HFF-Myc (cell line): ENCODE data around the gene GPC5.
"Not testable (repeated sequence)": the region's sequence is repeated elsewhere in the genome, so short reads cannot be mapped to it uniquely, and the experiment has no call there.

Source experiments
- DNase-seq: peaks from one replicate; pipeline ENCODE4 v3.0.0-alpha.2; 2011; ENCODE audit warnings: low read depth; ENCODE audit errors: extremely low read depth
- H3K4me3 ChIP-seq: replicated peaks from 2 replicates; pipeline ENCODE4 v1.5.1; 2011; ENCODE audit warnings: low read depth, mild to moderate bottlenecking, control low read depth, low read length
- CTCF ChIP-seq: IDR thresholded peaks from 2 replicates; pipeline ENCODE4 v1.5.1; 2012; ENCODE audit warnings: mild to moderate bottlenecking, low read depth, low read length, control low read depth; ENCODE audit errors: missing control alignments

GPC5 gene

GRCh38 chr13:92894447-92894846, 1496.0 kb downstream of the GPC5 start:
- no peak for TF ChIP-seq CTCF
- no peak for DNase-seq
- H3K4me3 ChIP-seq = no peak overlapping the region

- TF ChIP-seq CTCF = no peak
- DNase-seq = no peak
- H3K4me3 ChIP-seq = no peak overlapping the region
Measured at GRCh38 chr13:92896842-92897241, 1498.4 kb downstream of the GPC5 start.

GRCh38 chr13:92898946-92899345, 1500.5 kb downstream of the GPC5 start:
- not testable (repeated sequence) for H3K4me3 ChIP-seq, DNase-seq

- no peak for DNase-seq
- no peak overlapping the region for H3K4me3 ChIP-seq
- TF ChIP-seq CTCF = no peak
Measured at GRCh38 chr13:92900446-92900845, 1502.0 kb downstream of the GPC5 start.

- no peak for TF ChIP-seq CTCF
- H3K4me3 ChIP-seq = no peak overlapping the region
- DNase-seq = no peak
Measured at GRCh38 chr13:92901739-92902138, 1503.3 kb downstream of the GPC5 start.

GRCh38 chr13:92912629-92913028, 1514.2 kb downstream of the GPC5 start:
- DNase-seq = no peak
- no peak for TF ChIP-seq CTCF
- H3K4me3 ChIP-seq = no peak overlapping the region

GRCh38 chr13:92913840-92914239, 1515.4 kb downstream of the GPC5 start:
- TF ChIP-seq CTCF = no peak
- H3K4me3 ChIP-seq = no peak overlapping the region
- no peak for DNase-seq
